ENCODE data around the gene LELP1. TPM values are rescaled to one million over a fixed set of nuclear protein-coding genes. Genes with fewer than 3 reads are reported as not detected.

LELP1 gene
- polyA plus RNA-seq, 1 of the 3 experiments (the other 2 are of a cell fraction) = not detected

GRCh38 chr1:153231785-153232184, 28.6 kb downstream of the LELP1 start:
- Histone ChIP-seq H3K4me2 (no peak overlapping the region), H4K20me1 (ENCODE audit: insufficient read depth) (no peaks in the 10 kb centered on the region), H2AFZ (ENCODE audit: low read depth) (no peak overlapping the region), H3K4me3 (ENCODE audit: low read depth in 2 of 2, low read length in 1 of 2) (no peak overlapping the region), H3F3A (replicated peaks; ENCODE audit: insufficient read depth) (no peaks in the 10 kb centered on the region), H3K4me1 (ENCODE audit: control insufficient read depth in 1 of 2, insufficient read depth in 2 of 2, low read depth in 1 of 2, low read length in 1 of 2) (no peaks in the 10 kb centered on the region), H3K36me3 (replicated peaks in 1 of 2; ENCODE audit: control insufficient read depth in 1 of 2, insufficient read depth in 2 of 2, low read length in 1 of 2) (no peaks in the 10 kb centered on the region), H3K27ac (ENCODE audit: low read depth in 2 of 2, low read length in 1 of 2) (no peak overlapping the region), H3K9me2 (no peaks in the 10 kb centered on the region), H3K27me3 (ENCODE audit: insufficient read depth) (peaks cover 5% of the 10 kb centered on the region; the same call in 1 of the 2 replicates), H3K79me2 (ENCODE audit: insufficient read depth) (no peaks in the 10 kb centered on the region), H3K9ac (no peak overlapping the region), H3K9me3 (no peaks in the 10 kb centered on the region)
- CTCF ChIA-PET = no interaction called here
- POLR2A ChIA-PET = no interaction called here
- WGBS (ENCODE audit: low lambda C conversion rate) = 0% methylated on average over 2 of the region's 2 CpGs
- TF ChIP-seq TCF12 (IDR thresholded peaks at IDR 0.05) = no peak
- DNase-seq = no peak

GRCh38 chr1:153232553-153232952, 29.3 kb downstream of the LELP1 start:
- ChIA-PET POLR2A (no interaction called here), CTCF (interaction anchor here (3.3 kb wide), 1 partner anchor 9 kb away, joined by 19 read pairs; no protein-coding TSS in a partner anchor)
- H3F3A ChIP-seq (replicated peaks; ENCODE audit: insufficient read depth) = no peaks in the 10 kb centered on the region
- H3K27ac ChIP-seq (ENCODE audit: low read depth in 2 of 2, low read length in 1 of 2) = no peak overlapping the region
- H2AFZ ChIP-seq (ENCODE audit: low read depth) = no peak overlapping the region
- H3K36me3 ChIP-seq (replicated peaks in 1 of 2; ENCODE audit: control insufficient read depth in 1 of 2, insufficient read depth in 2 of 2, low read length in 1 of 2) = no peaks in the 10 kb centered on the region
- peaks cover 5% of the 10 kb centered on the region; the same call in 1 of the 2 replicates for H3K27me3 ChIP-seq (ENCODE audit: insufficient read depth)
- no peaks in the 10 kb centered on the region for H3K4me1 ChIP-seq (ENCODE audit: control insufficient read depth in 1 of 2, insufficient read depth in 2 of 2, low read depth in 1 of 2, low read length in 1 of 2)
- no peak for DNase-seq
- H3K9me3 ChIP-seq = no peaks in the 10 kb centered on the region
- H3K9ac ChIP-seq = no peak overlapping the region
- TF ChIP-seq SMC3 (IDR thresholded peaks at IDR 0.05; ENCODE audit: low read depth, low read length) = no peak
- TF ChIP-seq GATA2 (CRISPR knock-in tag; IDR thresholded peaks at IDR 0.05) = no peak
- TF ChIP-seq TAF1 (IDR thresholded peaks at IDR 0.05; ENCODE audit: borderline replicate concordance, low read depth, low read length) = no peak
- TF ChIP-seq REST (IDR thresholded peaks at IDR 0.05; ENCODE audit: low read depth, low read length) = no peak
- no peak for TF ChIP-seq MAX (IDR thresholded peaks at IDR 0.05; ENCODE audit: low read depth)
- TF ChIP-seq CTCF (IDR thresholded peaks at IDR 0.05) = no peak
- TF ChIP-seq FOSL2 (IDR thresholded peaks at IDR 0.05; ENCODE audit: borderline replicate concordance, low read depth) = no peak
- TF ChIP-seq MEF2A (IDR thresholded peaks at IDR 0.05; ENCODE audit: borderline replicate concordance, low read depth) = no peak
- no peak for TF ChIP-seq NRF1 (IDR thresholded peaks at IDR 0.05; ENCODE audit: low read depth, low read length)
- TF ChIP-seq FOXM1 (IDR thresholded peaks at IDR 0.05; ENCODE audit: low read depth) = no peak
- TF ChIP-seq RXRA (IDR thresholded peaks at IDR 0.05; ENCODE audit: borderline replicate concordance, low read depth) = no peak
- TF ChIP-seq TEAD4 (IDR thresholded peaks at IDR 0.05; ENCODE audit: borderline replicate concordance, insufficient read depth) = no peak
- no peak for TF ChIP-seq GABPA (IDR thresholded peaks at IDR 0.05; ENCODE audit: low read depth)
- TF ChIP-seq JUND (IDR thresholded peaks at IDR 0.05) = no peak
- no peaks in the 10 kb centered on the region for H3K79me2 ChIP-seq (ENCODE audit: insufficient read depth)
- no peak overlapping the region for H3K4me2 ChIP-seq
- no peaks in the 10 kb centered on the region for H3K9me2 ChIP-seq
- no peak overlapping the region for H3K4me3 ChIP-seq (ENCODE audit: low read depth in 2 of 2, low read length in 1 of 2)
- 3% methylated on average over 3 of the region's 3 CpGs for WGBS (ENCODE audit: low lambda C conversion rate)
- H4K20me1 ChIP-seq (ENCODE audit: insufficient read depth) = no peaks in the 10 kb centered on the region

Measured in SK-N-SH (cell line).